Endothelial cell of umbilical vein (primary cell): Measurements from ENCODE around the gene BARX1. TPM values are rescaled to one million over a fixed set of nuclear protein-coding genes. Genes with fewer than 3 reads are reported as not detected.

Experiments
- BruUV-seq: library from RNA; stranded (reverse); fragments of 400-500 nt; replicated peaks from 2 replicates; lab custom pipeline; 2021; lab: Mats Ljungman, UMichigan
- CTCF ChIA-PET: fragments of 300-600, 350-600 bp; sonication (Branson Sonifier 250); formaldehyde crosslinking; loops from one replicate; lab custom pipeline; 2021; ENCODE audit warnings: antibody characterized with exemption, inconsistent platforms; lab: Charles Lee
- POLR2A ChIA-PET: fragments of 300-600, 350-600 bp; sonication (Branson Sonifier 250); formaldehyde crosslinking; loops from one replicate; lab custom pipeline; 2021; ENCODE audit warnings: antibody characterized with exemption, inconsistent platforms; lab: Charles Lee
- DNase-seq: peaks from one replicate; pipeline ENCODE4 v3.0.0-alpha.2; 2011; ENCODE audit warnings: low read depth, low spot score
- FAIRE-seq: peaks from 2 replicates; lab custom pipeline; 2011; peaks lifted over from hg19 to GRCh38; lab: Jason Lieb, UNC
- H2AFZ ChIP-seq: 2 replicates; pipeline ENCODE4 v1.6.0; 2012; ENCODE audit warnings: low read depth, low read length, control low read depth, inconsistent platforms
- H3K27ac ChIP-seq: 2 replicates; pipeline ENCODE4 v1.5.1; 2011; ENCODE audit warnings: low read depth, mild to moderate bottlenecking, control low read depth, low read length, moderate library complexity; ENCODE audit not compliant: insufficient read depth
- H3K27me3 ChIP-seq, 2 experiments: 2 replicates each; pipeline versions ENCODE4 v1.6.0 to v1.6.1; 2011; ENCODE audit warnings: low read length in 2 of 2, mixed read lengths in 1 of 2; ENCODE audit not compliant: control insufficient read depth in 2 of 2, insufficient read depth in 2 of 2
- H3K36me3 ChIP-seq, 2 experiments: 2 replicates in 1 of 2; 3 replicates in 1 of 2; pipeline ENCODE4 v1.5.1; 2011; ENCODE audit warnings: low read length in 2 of 2, mild to moderate bottlenecking in 1 of 2, moderate library complexity in 1 of 2; ENCODE audit not compliant: control insufficient read depth in 2 of 2, insufficient read depth in 2 of 2; ENCODE audit errors: extremely low read depth in 1 of 2
- H3K4me1 ChIP-seq: 3 replicates; pipeline ENCODE4 v1.5.1; 2011; ENCODE audit warnings: mild to moderate bottlenecking, low read length; ENCODE audit not compliant: control insufficient read depth, insufficient read depth; ENCODE audit errors: extremely low read depth
- H3K4me2 ChIP-seq: 2 replicates; pipeline ENCODE4 v1.6.1; 2011; ENCODE audit warnings: low read length, control low read depth, mixed read lengths; ENCODE audit not compliant: insufficient read depth
- H3K4me3 ChIP-seq, 3 experiments: fragments of 200-600 bp in 1 of 3; sonication (generic), shearing (Covaris generic) in 1 of 3; replicated peaks in 1 of 3; 2 replicates each; pipeline ENCODE4 v1.5.1; 2011 to 2016; ENCODE audit warnings: control low read depth in 3 of 3, low read length in 3 of 3, mild to moderate bottlenecking in 2 of 3, inconsistent platforms in 1 of 3, low read depth in 1 of 3, moderate library complexity in 1 of 3; ENCODE audit not compliant: insufficient read depth in 1 of 3
- H3K79me2 ChIP-seq: 2 replicates; pipeline ENCODE4 v1.6.0; 2012; ENCODE audit warnings: low read length, inconsistent platforms; ENCODE audit not compliant: control insufficient read depth, insufficient read depth
- H3K9ac ChIP-seq: replicated peaks from 2 replicates; pipeline ENCODE3; 2011; ENCODE audit warnings: low read length, control low read depth; ENCODE audit not compliant: insufficient read depth; ENCODE audit errors: extremely low read depth
- H3K9me1 ChIP-seq: replicated peaks from 3 replicates; pipeline ENCODE4 v1.6.0; 2011; ENCODE audit warnings: mild to moderate bottlenecking, low read length; ENCODE audit not compliant: control insufficient read depth, insufficient read depth; ENCODE audit errors: extremely low read depth
- H3K9me3 ChIP-seq: replicated peaks from 2 replicates; pipeline ENCODE4 v1.5.1; 2012; ENCODE audit warnings: low read length, inconsistent platforms; ENCODE audit not compliant: control insufficient read depth, insufficient read depth
- H4K20me1 ChIP-seq: replicated peaks from 2 replicates; pipeline ENCODE3; 2011; ENCODE audit warnings: mild to moderate bottlenecking, low read length; ENCODE audit not compliant: control insufficient read depth, insufficient read depth; ENCODE audit errors: extremely low read depth
- CTCF ChIP-seq, 2 donors: IDR thresholded peaks; 1 replicate in 1 of 2; 2 replicates in 1 of 2; pipeline ENCODE4 v1.5.1; 2011; ENCODE audit warnings: low read length in 2 of 2, mild to moderate bottlenecking in 2 of 2, moderate library complexity in 2 of 2, control low read depth in 1 of 2, inconsistent platforms in 1 of 2, low read depth in 1 of 2; ENCODE audit not compliant: insufficient read depth in 1 of 2; ENCODE audit errors: extremely low read depth in 1 of 2
- EZH2 ChIP-seq: IDR thresholded peaks from 2 replicates; pipeline ENCODE4 v1.6.1; 2012; ENCODE audit warnings: borderline replicate concordance, low read depth, mild to moderate bottlenecking, moderate library complexity, low read length, inconsistent platforms; ENCODE audit not compliant: severe bottlenecking
- FOS ChIP-seq: IDR thresholded peaks from 2 replicates; pipeline ENCODE4 v1.6.1; 2011; ENCODE audit warnings: mild to moderate bottlenecking, low read length, moderate library complexity, borderline replicate concordance; ENCODE audit not compliant: insufficient read depth
- GATA2 ChIP-seq: IDR thresholded peaks from 2 replicates; pipeline ENCODE4 v1.7.0; 2011; ENCODE audit warnings: low read depth, mild to moderate bottlenecking, moderate library complexity, mixed read lengths, low read length; ENCODE audit not compliant: insufficient read length, insufficient read depth
- JUN ChIP-seq: IDR thresholded peaks from 2 replicates; pipeline ENCODE4 v1.6.1; 2011; ENCODE audit warnings: borderline replicate concordance, low read depth; ENCODE audit not compliant: insufficient read length, insufficient read depth
- MAX ChIP-seq: IDR thresholded peaks from 2 replicates; pipeline ENCODE4 v1.6.1; 2011; ENCODE audit not compliant: insufficient read depth, insufficient read length
- MYC ChIP-seq: IDR thresholded peaks from one replicate; pipeline ENCODE4 v1.6.1; 2011; ENCODE audit warnings: mild to moderate bottlenecking, low read depth, low read length
- POLR2A ChIP-seq: IDR thresholded peaks from 2 replicates; pipeline ENCODE4 v1.6.1; 2012; ENCODE audit warnings: low read depth, mild to moderate bottlenecking, control low read depth, low read length
- POLR2AphosphoS5 ChIP-seq: IDR thresholded peaks from 2 replicates; pipeline ENCODE4 v1.6.1; 2012; ENCODE audit warnings: low read depth, mild to moderate bottlenecking, control low read depth, low read length, moderate library complexity; ENCODE audit not compliant: insufficient read depth
- dilution Hi-C: fragments of 300-500 bp; cut with MboI; formaldehyde crosslinking; loops from one replicate; pipeline ENCODE4 v1.15.0; 2019; ENCODE audit warnings: low sequenced_read_pairs; ENCODE audit not compliant: extremely low pct_ligation_motif_present
- intact Hi-C: fragments of 100-400 bp; cut with micrococcal nuclease; formaldehyde crosslinking; loops from one replicate; pipeline ENCODE4 v1.10.0; 2022
- polyA plus RNA-seq, 4 experiments: library from polyadenylated mRNA; depleted of rRNA in 3 of 4; stranded (reverse) in 3 of 4; unstranded in 1 of 4; fragments of >200 nt; gene quantifications; 2 replicates each; pipeline versions ENCODE4 v1.2.1 to v1.2.3, GENCODE V29; 2011 to 2012; ENCODE audit warnings: missing spikeins in 1 of 4
- total RNA-seq: library from RNA; stranded (reverse); gene quantifications from 2 replicates; pipeline ENCODE4 v1.2.3, GENCODE V29; 2021

BARX1 gene
- total and polyA plus RNA-seq, 2 donors (not counting 3 experiments of a cell fraction or from before 2014, with no cell fraction given) = not detected

GRCh38 chr9:93902051-93902779 is 52.9 kb downstream of the BARX1 start:
- no peaks in the 10 kb centered on the region for H3K9me3 ChIP-seq
- H3K9ac ChIP-seq = no peak overlapping the region
- no peaks in the 10 kb centered on the region for H3K9me1 ChIP-seq
- no TSS peak for BruUV-seq
- ChIA-PET POLR2A (no interaction called here), CTCF (no interaction called here)
- H3K4me2 ChIP-seq = no peak overlapping the region
- dilution Hi-C loops = no loop called here
- TF ChIP-seq MYC (no peak), CTCF (IDR thresholded peaks at IDR 0.05; ENCODE audit: extremely low read depth in 1 of 2, insufficient read depth in 1 of 2, low read depth in 1 of 2, low read length in 2 of 2) (no peak), POLR2A (no peak), POLR2AphosphoS5 (no peak), EZH2 (no peak), JUN (no peak), GATA2 (no peak), MAX (no peak), FOS (no peak)
- no peak overlapping the region for H3K27ac ChIP-seq
- FAIRE-seq (no peak), DNase-seq (no peak)
- no peak overlapping the region for H2AFZ ChIP-seq
- intact Hi-C loops = no loop called here
- no peak overlapping the region for H3K4me3 ChIP-seq
- H3K36me3 ChIP-seq = no peaks in the 10 kb centered on the region
- H4K20me1 ChIP-seq = no peaks in the 10 kb centered on the region
- no peaks in the 10 kb centered on the region for H3K79me2 ChIP-seq
- H3K4me1 ChIP-seq = no peaks in the 10 kb centered on the region
- H3K27me3 ChIP-seq = no peaks in the 10 kb centered on the region

Other genes with a start within 250 kb of the BARX1 start
- gene PTPDC1, start 129.1 kb upstream of the BARX1 start, total RNA-seq = 9.1 TPM in 2 replicates
- gene PTPDC1, start 129.1 kb upstream of the BARX1 start, polyA plus RNA-seq = 3.5 and 4.3 TPM in 2 replicates